ENCODE measurements around the gene SMIM38. TPM values are rescaled to one million over a fixed set of nuclear protein-coding genes. Genes with fewer than 3 reads are reported as not detected.
A peak's percentile ranks its signal among the peaks of the same experiment; 100 is the strongest.

SMIM38 gene
- total RNA-seq, 1 donor from 2014 or later, result 2.2 TPM

GRCh38 chr11:69193629-69194028, 37.9 kb downstream of the SMIM38 start:
- DNase-seq (ENCODE audit: low spot score), result no peak
- no peak for ATAC-seq
- intact Hi-C loops (cut with DNase I), result no loop called here

DNA sequence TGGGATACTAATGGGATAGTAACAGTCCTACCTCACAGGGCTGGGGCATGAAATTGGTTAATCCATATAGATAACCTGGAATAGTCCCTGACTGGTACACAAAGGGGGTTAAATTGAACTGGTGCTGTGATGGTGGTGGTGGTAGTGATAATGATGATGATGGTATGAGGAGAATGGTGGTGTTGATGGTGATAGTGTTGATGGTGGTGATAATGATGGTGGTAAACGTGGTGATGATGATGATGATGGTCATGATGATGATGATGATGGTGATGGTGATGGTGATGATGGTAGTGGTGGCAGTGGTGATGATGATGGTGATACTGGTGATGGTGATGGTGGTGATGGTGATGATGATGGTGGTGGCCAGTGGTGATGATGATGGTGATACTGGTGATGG, 38.7 kb downstream of the SMIM38 start:
- intact Hi-C loops (cut with DNase I), result no loop called here
- no peak for ATAC-seq

GRCh38 chr11:69194956-69195355, 39.2 kb downstream of the SMIM38 start:
- no peak for DNase-seq (ENCODE audit: low spot score)
- ATAC-seq, result no peak
- intact Hi-C loops (cut with DNase I), result no loop called here

More for the DNA sequence above, 38.7 kb downstream of the SMIM38 start:
- DNase-seq (ENCODE audit: low spot score), result no peak

GRCh38 chr11:69195824-69196782, 40.4 kb downstream of the SMIM38 start:
- intact Hi-C loops (cut with DNase I), result no loop called here
- no peak for ATAC-seq
- DNase-seq (ENCODE audit: low spot score), result no peak

- intact Hi-C loops (cut with DNase I), result no loop called here
- ATAC-seq (no peak), DNase-seq (ENCODE audit: low spot score) (no peak)
Measured at GRCh38 chr11:69196783-69197169, 41.0 kb downstream of the SMIM38 start.

DNA sequence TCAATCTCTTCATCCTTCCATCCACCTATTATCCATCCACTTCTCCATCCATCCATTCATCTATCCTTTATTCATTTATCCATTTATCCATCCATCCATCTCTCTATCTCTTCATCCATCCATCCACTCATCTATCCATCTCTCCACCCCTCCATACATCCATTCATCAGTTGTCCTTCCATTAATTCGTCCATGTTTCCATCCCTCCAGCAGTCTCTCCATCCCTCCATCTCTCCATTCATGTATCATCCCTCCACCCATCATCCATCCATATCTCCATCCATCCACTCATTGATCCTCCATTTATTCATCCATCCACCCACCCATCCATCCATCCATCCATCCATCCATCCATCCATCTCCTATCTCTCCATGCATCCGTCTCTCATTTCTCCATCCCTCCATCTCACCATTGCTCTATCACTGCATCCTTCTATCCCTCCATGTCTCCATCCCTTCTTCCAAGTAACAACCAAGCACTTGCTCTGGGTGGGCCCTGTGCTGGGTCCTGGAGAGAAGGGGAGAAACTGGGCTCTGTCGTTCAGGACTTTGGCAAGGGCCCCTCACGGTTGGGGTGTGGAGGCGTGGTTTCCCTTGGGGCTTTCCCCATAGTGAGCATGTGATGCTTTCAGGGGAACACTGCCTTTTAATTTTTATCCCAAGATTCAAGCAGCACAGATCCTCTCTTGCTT, 43.3 kb downstream of the SMIM38 start:
- no peak for ATAC-seq
- DNase-seq (ENCODE audit: low spot score), result no peak
- intact Hi-C loops (cut with DNase I), result no loop called here

DNA sequence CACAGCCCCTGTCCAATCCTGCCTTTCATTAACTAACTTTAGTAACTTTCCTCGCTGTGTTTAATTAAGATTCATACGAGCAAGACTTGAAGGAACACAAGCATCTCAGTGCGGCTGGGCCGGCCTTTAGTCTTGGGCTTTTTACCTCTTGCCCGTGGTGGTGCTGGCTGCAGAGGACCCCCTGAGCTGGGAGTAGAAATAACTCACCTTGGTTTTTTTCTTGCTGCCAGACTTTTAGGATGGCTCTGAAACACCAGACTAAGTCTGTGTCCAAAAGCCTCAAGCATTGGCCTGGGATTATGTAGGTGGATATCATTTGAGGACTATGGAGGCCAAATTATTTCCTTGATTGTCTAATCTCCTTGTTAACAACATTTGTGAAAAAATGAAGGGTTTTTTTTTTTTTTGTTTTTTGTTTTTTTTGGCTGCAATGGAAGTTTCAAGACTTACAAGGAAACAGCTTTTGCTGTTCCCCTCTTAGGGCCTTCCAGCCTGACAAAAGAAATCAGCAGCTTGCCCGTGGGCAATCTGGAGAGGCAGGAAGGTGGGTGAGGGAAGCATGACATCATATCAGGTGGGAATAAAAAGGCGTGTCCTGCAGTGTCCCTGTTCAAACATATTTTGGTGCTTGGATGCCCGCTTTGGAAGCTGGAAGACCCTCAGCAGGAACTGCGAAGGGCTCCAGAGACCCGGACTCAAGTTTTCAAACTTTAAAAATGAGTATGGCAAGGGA, 44.0 kb downstream of the SMIM38 start:
- ATAC-seq (no peak), DNase-seq (ENCODE audit: low spot score) (no peak)
- intact Hi-C loops (cut with DNase I), result no loop called here

DNA sequence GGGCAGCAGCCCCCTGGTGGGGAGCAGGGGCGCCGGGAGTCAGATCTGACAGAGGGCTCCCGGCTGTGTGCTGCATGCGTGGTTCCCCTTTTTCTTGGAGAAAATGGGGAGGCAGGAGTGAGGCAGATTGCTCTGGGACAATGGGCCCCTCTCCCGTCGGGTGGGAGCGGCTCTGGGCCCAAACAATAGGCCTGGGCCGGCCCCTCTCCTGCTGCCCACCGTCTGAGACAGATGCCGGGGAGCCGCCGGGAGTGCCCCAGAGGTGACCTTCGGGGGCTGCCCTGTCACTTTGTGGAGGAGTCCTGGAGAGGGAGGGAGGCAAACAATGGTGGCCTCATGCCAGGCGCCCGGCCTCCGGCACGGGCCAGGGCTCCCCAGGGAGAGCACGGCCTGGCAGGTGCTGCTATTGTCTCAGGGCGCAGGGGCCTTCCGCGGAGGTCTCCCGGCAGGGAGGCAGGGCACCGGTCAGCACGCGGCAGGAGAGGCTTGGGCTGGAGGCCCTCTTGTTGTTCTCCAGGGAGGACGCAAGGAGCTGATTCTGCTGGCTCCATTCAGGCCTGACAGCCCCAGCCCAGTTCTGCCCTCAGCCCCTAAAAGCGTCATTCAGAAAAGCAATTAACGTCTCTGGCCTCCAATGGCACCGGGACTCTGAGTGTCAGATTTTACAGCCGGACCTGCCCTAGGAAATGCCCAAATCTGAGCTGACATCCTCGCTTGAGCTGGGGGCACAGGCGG, 44.8 kb downstream of the SMIM38 start:
- DNase-seq (ENCODE audit: low spot score), result no peak
- ATAC-seq, result no peak
- intact Hi-C loops (cut with DNase I), result no loop called here

GRCh38 chr11:69201066-69201365, 45.3 kb downstream of the SMIM38 start:
- intact Hi-C loops (cut with DNase I), result no loop called here
- no peak for DNase-seq (ENCODE audit: low spot score)
- no peak for ATAC-seq

DNA sequence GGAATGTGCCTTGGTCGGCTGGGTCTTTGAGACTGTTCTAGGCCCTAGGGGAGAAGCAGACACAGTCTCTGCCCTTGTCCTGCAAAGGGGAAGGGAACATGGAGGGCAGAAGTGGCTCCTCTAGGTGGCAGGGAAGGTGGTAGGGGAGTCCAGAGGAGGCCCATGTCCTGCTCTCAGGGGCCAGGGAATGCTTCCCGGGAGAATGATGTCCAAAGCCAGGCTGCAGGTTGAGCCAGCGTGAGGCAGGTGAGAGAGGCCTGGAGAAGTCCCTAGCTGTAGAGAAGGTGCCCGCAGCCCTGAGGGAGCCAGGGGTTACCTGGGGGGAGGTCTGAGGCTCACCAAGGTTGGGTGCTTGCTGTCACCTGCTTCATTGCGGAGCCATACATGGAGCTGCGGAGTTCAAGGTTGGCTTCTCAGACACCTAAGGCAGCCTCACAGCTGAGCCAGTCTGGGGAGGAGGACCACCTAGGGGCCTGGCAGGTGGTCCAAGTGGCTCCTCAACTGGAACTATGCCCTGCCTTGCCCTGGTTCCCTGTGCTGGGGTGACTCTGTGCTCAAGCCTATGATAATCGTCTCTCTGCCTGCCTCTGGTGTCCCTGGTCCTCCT, 46.1 kb downstream of the SMIM38 start:
- intact Hi-C loops (cut with DNase I), result no loop called here
- peak; percentile 28 for DNase-seq (ENCODE audit: low spot score)
- no peak for ATAC-seq

DNA sequence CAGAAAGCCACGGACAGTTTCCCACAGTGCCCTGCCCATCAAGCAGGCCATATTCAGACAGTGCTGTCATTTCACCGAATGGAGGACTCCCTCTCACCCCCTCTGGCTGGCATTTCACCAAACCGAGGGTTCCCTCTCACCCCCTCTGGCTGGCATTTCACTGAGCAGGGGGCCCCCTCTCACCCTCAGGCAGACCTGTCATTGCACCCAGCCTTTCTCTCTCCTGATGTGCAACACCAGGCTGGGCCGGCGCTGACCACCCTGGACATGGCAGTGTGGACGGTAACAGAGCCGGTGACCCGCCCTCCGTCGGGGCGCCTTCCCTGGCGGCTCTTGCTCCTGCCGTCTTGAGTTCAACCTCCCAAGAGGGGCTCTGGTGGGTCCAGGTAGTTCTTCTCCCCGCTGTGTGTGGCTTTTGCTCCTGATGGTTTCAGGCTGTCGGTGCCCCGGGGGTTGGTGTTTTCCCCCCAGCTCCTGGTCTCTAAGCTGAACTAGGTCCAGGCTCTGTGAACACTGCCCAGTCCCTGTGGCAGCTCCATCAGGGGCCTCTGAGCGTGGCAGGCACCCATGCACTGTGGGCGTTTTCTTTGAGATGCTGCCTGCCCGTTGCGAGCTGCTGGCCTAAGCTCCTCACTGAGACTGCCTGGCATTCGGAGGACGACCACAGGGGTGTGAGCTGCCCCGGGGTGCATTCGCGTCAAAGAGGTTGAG, 46.9 kb downstream of the SMIM38 start:
- DNase-seq (ENCODE audit: low spot score), result peak; percentile 54
- intact Hi-C loops (cut with DNase I), result no loop called here
- no peak for ATAC-seq

GRCh38 chr11:69203381-69203780, 47.6 kb downstream of the SMIM38 start:
- intact Hi-C loops (cut with DNase I), result no loop called here
- DNase-seq (ENCODE audit: low spot score), result no peak
- ATAC-seq, result no peak

DNA sequence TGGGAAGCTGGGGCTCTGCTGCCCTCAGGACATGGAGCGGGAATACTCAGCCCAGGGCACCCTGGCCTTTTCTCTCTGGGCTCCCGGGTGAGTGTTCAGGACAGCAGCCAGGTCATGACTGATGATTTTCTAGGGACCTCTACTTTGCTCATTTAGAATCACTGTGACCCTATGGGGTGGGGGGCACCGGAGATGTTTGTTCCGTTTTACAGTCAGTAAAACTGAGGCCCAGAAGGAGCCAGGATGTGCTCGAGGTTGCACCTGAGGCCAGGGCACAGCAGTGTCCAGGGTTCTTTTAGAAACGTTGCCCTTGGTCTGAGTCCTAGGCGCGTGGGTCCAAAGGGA, 48.1 kb downstream of the SMIM38 start:
- ATAC-seq (no peak), DNase-seq (ENCODE audit: low spot score) (no peak)
- intact Hi-C loops (cut with DNase I), result no loop called here

DNA sequence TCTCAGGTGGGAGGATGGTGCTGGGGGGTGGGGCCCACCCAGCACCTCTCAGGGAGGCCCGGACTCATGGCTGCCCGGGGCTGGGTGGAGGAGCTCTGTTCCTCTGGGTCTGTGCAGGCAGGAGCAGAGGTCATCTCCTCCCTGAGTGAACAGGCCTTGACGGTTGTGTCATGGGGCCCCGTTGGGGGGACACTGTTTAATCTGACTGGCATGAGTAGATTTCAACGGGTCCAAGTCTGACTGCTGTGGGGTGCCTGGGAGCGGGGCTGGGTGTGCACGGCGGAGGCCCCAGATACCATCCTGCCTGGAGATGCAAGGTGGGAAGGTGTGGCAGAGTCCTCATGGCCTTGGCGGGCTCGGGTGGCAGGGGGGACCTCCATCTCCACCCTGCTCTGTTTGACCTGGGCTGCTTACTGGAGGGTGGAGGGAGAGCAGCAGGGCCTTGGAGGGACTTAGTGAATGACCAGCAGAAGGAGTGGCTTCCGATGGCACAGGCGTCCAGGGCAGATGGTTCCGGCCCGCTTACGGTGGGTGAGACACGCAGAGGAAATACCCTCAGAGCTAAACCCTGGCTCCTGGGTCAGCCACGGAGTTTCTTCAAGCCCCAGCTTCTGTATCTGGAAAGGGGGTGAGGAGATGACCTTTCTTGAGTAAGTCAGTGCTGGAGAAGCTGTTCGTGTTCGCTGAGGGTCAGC, 48.7 kb downstream of the SMIM38 start:
- intact Hi-C loops (cut with DNase I), result no loop called here
- no peak for ATAC-seq
- peak; percentile 47 for DNase-seq (ENCODE audit: low spot score)

- intact Hi-C loops (cut with DNase I), result no loop called here
- DNase-seq (ENCODE audit: low spot score), result peak; percentile 40
- ATAC-seq, result no peak
Measured at GRCh38 chr11:69204941-69205742, 49.4 kb downstream of the SMIM38 start.

Measured in sciatic nerve (tissue), 2 donors.